Measurements from ENCODE around the gene PIGP. TPM values are rescaled to one million over a fixed set of nuclear protein-coding genes. Genes with fewer than 3 reads are reported as not detected.

Gene PIGP
- total and polyA plus RNA-seq, 10 of the 15 experiments (the other 5 are each of a cell fraction or from before 2014, with no cell fraction given), result 17.0 to 65.0 (median 29.5) TPM

GRCh38 chr21:37039411-37040075 lies 33.3 kb downstream of the PIGP start:
- BruUV-seq (replicated peaks), result no TSS peak
- CTCF ChIA-PET, result interaction anchor here (0.9 kb wide), 1 partner anchor 30 kb away, joined by 4 read pairs; no protein-coding TSS in a partner anchor

More at GRCh38 chr21:37039411-37040075, 33.3 kb downstream of the PIGP start:
- no peak overlapping the region for H3K4me3 ChIP-seq
- no peak overlapping the region for H3K9ac ChIP-seq (ENCODE audit: control insufficient read depth, insufficient read depth, low read length)
- TF ChIP-seq, protein P1, sequence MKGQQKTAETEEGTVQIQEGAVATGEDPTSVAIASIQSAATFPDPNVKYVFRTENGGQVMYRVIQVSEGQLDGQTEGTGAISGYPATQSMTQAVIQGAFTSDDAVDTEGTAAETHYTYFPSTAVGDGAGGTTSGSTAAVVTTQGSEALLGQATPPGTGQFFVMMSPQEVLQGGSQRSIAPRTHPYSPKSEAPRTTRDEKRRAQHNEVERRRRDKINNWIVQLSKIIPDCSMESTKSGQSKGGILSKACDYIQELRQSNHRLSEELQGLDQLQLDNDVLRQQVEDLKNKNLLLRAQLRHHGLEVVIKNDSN (IDR thresholded peaks at IDR 0.05; ENCODE audit: borderline replicate concordance, extremely low read length, insufficient read depth, low read depth, low read length), result no peak
- no peak for TF ChIP-seq BACH1 (IDR thresholded peaks at IDR 0.05; ENCODE audit: borderline replicate concordance)
- TF ChIP-seq YY1 (IDR thresholded peaks at IDR 0.05; ENCODE audit: low read depth, low read length), result no peak
- TF ChIP-seq, protein P2, sequence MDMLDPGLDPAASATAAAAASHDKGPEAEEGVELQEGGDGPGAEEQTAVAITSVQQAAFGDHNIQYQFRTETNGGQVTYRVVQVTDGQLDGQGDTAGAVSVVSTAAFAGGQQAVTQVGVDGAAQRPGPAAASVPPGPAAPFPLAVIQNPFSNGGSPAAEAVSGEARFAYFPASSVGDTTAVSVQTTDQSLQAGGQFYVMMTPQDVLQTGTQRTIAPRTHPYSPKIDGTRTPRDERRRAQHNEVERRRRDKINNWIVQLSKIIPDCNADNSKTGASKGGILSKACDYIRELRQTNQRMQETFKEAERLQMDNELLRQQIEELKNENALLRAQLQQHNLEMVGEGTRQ (IDR thresholded peaks at IDR 0.05; ENCODE audit: borderline replicate concordance, low read depth, low read length), result no peak
- no peak for TF ChIP-seq ZSCAN29 (IDR thresholded peaks at IDR 0.05)
- no peak for TF ChIP-seq SKIL (IDR thresholded peaks at IDR 0.05; ENCODE audit: low read depth, poor library complexity, severe bottlenecking)
- no peak for TF ChIP-seq CHD2 (IDR thresholded peaks at IDR 0.05; ENCODE audit: borderline replicate concordance, low read depth, low read length)
- TF ChIP-seq, protein P3, sequence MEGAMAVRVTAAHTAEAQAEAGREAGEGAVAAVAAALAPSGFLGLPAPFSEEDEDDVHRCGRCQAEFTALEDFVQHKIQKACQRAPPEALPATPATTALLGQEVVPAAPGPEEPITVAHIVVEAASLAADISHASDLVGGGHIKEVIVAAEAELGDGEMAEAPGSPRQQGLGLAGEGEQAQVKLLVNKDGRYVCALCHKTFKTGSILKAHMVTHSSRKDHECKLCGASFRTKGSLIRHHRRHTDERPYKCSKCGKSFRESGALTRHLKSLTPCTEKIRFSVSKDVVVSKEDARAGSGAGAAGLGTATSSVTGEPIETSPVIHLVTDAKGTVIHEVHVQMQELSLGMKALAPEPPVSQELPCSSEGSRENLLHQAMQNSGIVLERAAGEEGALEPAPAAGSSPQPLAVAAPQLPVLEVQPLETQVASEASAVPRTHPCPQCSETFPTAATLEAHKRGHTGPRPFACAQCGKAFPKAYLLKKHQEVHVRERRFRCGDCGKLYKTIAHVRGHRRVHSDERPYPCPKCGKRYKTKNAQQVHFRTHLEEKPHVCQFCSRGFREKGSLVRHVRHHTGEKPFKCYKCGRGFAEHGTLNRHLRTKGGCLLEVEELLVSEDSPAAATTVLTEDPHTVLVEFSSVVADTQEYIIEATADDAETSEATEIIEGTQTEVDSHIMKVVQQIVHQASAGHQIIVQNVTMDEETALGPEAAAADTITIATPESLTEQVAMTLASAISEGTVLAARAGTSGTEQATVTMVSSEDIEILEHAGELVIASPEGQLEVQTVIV (IDR thresholded peaks at IDR 0.05; ENCODE audit: borderline replicate concordance, partially characterized antibody), result no peak
- TF ChIP-seq SP1 (IDR thresholded peaks at IDR 0.05; ENCODE audit: low read depth, low read length), result no peak
- TF ChIP-seq POLR2A (IDR thresholded peaks at IDR 0.05; ENCODE audit: low read depth, low read length), result no peak
- TF ChIP-seq ZNF384 (IDR thresholded peaks at IDR 0.05; ENCODE audit: borderline replicate concordance, low read depth, low read length), result no peak
- no peak for TF ChIP-seq NFYA (IDR thresholded peaks at IDR 0.05; ENCODE audit: borderline replicate concordance, low read depth, low read length)
- no peaks in the 10 kb centered on the region for H3K36me3 ChIP-seq (ENCODE audit: control insufficient read depth in 2 of 2, insufficient read depth in 2 of 2, low read length in 1 of 2)
- H2AFZ ChIP-seq (ENCODE audit: control insufficient read depth, low read depth, low read length), result no peak overlapping the region
- H4K20me1 ChIP-seq (ENCODE audit: control insufficient read depth, insufficient read depth), result no peaks in the 10 kb centered on the region
- in situ Hi-C loops (cut with MboI) (no loop called here), intact Hi-C loops (cut with micrococcal nuclease; ENCODE audit: unreplicated experiment) (no loop called here)
- no peak overlapping the region for H3K27ac ChIP-seq (ENCODE audit: control insufficient read depth, insufficient read depth)
- H3K9me3 ChIP-seq (replicated peaks; ENCODE audit: control insufficient read depth, insufficient read depth, low read length), result no peaks in the 10 kb centered on the region
- no peak for DNase-seq (ENCODE audit: low read depth, low spot score)
- H3K79me2 ChIP-seq (ENCODE audit: control insufficient read depth, insufficient read depth, low read length), result no peaks in the 10 kb centered on the region
- WGBS (ENCODE audit: insufficient coverage, insufficient replicate concordance, low lambda C conversion rate, missing lambda C conversion rate), result 43% methylated on average over 9 of the region's 9 CpGs
- no peaks in the 10 kb centered on the region for H3K4me1 ChIP-seq (ENCODE audit: control insufficient read depth, insufficient read depth, low read length)
- ChIA-PET POLR2A (interaction anchor here (0.7 kb wide), 1 partner anchor 13 kb away, joined by 4 read pairs; no protein-coding TSS in a partner anchor), RAD21 (ENCODE audit: unreplicated experiment) (no interaction called here), SMC1A (ENCODE audit: uncharacterized antibody, unreplicated experiment) (no interaction called here)
- H3K27me3 ChIP-seq (replicated peaks in 1 of 2; ENCODE audit: control insufficient read depth in 2 of 2, insufficient read depth in 2 of 2, low read length in 1 of 2), result no peaks in the 10 kb centered on the region
- no peak for ATAC-seq
- H3K4me2 ChIP-seq (ENCODE audit: control insufficient read depth, insufficient read depth), result no peak overlapping the region
- FAIRE-seq, result no peak
